GM12891 (cell line): ENCODE results near the gene HEMGN.

Experiments
- POLR2A ChIP-seq: IDR thresholded peaks from 2 replicates; pipeline ENCODE4 v1.6.1; 2011; ENCODE audit warnings: low read depth, low read length, control low read depth
- POLR2AphosphoS5 ChIP-seq: IDR thresholded peaks from 2 replicates; pipeline ENCODE4 v1.6.1; 2011; ENCODE audit warnings: low read depth, low read length, control low read depth

GRCh38 chr9:97925497-97926334 is 12.3 kb downstream of the HEMGN start:
- TF ChIP-seq POLR2AphosphoS5 (no peak), POLR2A (no peak)
